ENCODE data around the gene SPATA13.
A peak's percentile ranks its signal among the peaks of the same experiment; 100 is the strongest.
"Not testable (repeated sequence)": the region's sequence is repeated elsewhere in the genome, so short reads cannot be mapped to it uniquely, and the experiment has no call there.

SPATA13 gene

DNA sequence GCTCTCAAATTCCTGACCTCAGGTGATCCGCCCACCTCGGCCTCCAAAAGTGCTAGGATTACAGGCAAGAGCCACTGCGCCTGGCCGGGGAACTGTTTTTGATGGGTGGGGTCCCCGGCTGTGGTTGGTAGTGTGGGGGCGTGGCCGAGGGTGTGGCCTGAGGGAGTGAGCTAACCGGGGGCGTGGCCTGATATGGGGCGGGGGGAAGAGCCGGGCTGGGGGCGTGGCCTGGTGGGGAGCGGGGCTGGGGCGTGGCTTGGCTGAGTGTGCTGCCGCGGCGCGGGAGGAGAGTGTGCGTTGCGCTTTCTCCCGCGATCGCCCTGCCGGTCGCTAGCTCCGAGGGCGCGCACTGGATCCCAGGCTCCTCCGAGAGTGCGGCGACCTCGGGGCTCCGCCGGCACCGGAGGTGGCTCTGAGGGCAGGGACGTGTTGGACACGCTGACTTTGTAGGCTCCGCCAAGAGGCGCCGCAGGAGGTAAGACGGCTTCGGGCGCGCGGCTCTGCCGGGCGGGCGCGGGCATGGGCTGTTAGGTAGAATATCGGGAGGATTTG, at the start of gene SPATA13:
Gene SPATA13, plus strand, starts transcription at position 263 of the 552 bp plus-strand sequence. CDS start 62,210 bp downstream, outside the sequence.
- DNase-seq (ENCODE audit: low read depth in 2 of 2) = peak; percentile 90 to 92

DNA sequence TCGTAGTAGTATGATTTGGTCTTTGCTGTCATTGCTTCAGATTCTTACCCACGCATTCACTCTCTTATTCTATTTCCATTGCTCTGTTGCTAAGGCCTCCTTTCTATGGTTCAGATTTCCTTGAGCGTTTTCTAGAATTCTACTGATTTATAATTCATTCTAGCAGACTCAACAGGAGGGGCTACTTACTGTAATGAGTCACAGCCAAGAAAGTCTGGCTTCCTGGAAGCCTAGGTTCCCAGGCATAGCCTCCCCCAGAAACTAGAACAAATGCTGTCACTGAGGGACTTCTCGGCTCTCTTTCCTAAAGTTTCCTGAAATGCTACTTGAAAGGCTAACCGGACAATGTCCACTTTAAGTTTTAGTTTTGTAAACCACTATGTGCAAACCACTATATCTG, 47.7 kb upstream of the SPATA13 start:
- DNase-seq (ENCODE audit: low read depth in 2 of 2) = no peak

- DNase-seq (ENCODE audit: low read depth in 2 of 2) = no peak
Observed at GRCh38 chr13:24115671-24116070, 44.8 kb upstream of the SPATA13 start.

DNA sequence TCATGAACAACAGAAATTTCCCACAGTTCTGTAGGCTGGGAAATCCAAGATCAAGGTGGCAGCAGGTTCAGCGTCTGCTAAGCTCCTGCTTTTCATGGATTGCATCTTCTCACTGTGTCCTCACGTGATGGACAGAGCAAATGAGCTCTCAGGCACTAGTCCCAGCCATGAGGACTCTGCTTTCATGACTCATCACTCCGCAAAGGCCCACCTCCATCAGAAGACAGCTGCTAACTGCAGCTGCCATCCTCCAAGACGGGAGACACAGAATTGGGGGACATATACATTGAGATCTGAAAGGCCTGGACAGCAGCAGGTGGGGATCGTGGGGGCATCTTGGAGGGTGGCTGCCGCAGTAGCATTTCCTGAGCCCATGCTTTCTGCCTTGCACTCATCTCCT, 44.4 kb upstream of the SPATA13 start:
- no peak for DNase-seq (ENCODE audit: low read depth in 2 of 2)

DNA sequence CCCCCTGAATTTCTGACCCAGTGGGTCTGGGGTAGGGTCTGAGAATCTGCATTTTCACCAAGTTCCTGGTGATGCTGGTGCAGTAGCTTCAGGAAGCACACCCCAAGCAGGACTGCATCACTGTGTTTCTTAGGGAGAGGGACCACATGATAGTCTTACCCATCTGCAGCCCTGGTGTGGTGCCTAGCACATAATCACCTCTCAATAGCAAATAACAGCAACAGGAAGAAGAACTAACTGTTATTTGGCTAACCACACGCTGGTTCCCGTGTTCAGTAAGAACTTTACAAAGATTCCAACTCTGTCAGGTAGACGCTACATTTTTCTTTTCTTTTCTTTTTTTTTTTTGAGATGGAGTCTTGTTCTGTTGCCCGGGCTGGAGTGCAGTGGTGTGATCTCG, 41.9 kb upstream of the SPATA13 start:
- no peak for DNase-seq (ENCODE audit: low read depth in 2 of 2)

GRCh38 chr13:24119626-24120508, 40.7 kb upstream of the SPATA13 start:
- DNase-seq (ENCODE audit: low read depth in 2 of 2) = no peak

GRCh38 chr13:24122045-24122444, 38.5 kb upstream of the SPATA13 start:
- DNase-seq (ENCODE audit: low read depth in 2 of 2) = not testable (repeated sequence)

GRCh38 chr13:24122569-24122968, 38.0 kb upstream of the SPATA13 start:
- DNase-seq (ENCODE audit: low read depth in 2 of 2) = no peak

DNA sequence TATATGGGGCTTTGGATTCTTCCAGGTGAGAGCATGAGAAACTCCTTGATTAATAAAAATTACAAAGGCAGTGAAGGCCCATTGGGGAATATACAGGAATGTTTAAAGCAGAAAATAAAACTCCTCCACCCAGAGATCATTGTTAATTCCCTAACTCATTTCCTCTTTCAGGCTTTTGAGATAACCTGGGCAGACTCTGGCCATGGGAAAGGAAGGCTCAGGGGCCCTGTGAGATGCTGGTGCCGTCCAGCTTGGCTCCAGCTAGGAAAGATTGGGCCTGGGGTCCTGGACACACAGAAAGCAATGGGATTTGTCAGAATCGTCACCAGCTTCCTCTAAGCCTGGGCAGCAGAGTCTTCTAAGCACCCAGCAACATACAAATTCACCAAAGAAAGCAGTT, 36.8 kb upstream of the SPATA13 start:
- DNase-seq (ENCODE audit: low read depth in 2 of 2) = no peak

- peak in 1 of 2 donors; percentile 2 for DNase-seq (ENCODE audit: low read depth in 2 of 2)
Observed at GRCh38 chr13:24124789-24125476, 35.6 kb upstream of the SPATA13 start.

DNA sequence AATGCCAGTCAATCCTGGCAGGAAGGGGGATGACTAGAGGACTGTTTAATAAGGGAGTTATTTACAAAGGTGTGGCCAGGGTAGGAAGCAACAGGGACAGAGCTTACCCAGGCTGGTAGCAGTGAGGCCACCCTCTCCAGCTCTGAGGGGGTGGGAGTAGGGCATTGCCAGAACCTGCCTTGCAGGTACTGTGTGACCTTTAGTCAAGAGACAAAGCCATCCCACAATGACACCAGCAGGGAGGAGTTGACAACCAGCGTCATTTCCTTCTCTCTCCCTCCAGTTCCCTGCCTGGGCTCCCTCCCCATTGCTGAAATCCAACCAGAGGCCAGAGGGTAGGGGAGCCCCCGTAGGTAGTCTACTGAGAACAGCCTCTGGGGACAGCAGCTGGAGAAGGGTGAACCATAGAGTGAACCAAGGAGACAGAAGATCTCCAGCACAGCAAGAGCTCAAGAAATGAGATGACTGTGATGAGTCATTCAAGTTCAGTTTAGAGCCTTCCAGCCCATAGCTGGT, 33.3 kb upstream of the SPATA13 start:
- DNase-seq (ENCODE audit: low read depth in 2 of 2) = peak; percentile 2 to 10

DNA sequence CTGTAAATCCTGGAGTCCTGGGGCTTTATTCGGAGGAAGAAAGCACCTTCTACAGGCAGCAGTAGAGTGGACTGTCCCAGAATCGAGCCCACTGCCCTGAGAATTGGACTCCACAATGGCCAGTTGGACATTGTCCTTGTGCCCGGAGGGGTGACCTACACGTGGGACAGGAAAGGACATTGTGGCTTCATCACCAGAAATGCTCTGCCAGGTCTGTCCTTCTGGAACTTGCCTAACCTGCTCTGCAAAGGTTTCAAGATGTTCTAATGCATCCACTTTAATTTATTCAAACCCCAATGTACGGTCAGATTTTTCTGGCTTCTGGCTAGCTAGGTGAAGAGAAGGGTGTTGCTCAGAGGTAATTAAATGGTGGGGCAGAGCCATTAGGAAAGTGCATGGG, 32.4 kb upstream of the SPATA13 start:
- DNase-seq (ENCODE audit: low read depth in 2 of 2) = no peak

DNA sequence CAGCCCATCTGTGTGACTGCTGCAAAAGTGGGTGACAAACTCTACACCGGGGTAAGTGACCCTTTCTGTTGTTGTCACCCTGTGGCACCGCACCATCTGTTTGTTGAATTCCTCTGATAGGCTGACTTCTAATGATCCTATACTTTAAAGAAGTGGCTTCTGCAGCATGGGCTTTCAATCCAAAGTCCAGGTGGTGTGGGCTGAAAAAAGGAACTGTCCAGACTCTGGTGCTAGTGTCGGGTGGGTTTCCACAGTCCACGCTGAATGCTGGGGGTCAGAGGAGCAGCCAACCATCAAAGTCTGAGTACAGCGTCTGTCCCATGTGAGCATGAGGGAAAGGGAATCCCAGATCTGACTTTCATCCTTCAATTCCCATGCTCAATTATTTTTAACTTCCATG, 31.6 kb upstream of the SPATA13 start:
- no peak for DNase-seq (ENCODE audit: low read depth in 2 of 2)

- DNase-seq (ENCODE audit: low read depth in 2 of 2) = no peak
Observed at GRCh38 chr13:24129914-24130774, 30.4 kb upstream of the SPATA13 start.

- DNase-seq (ENCODE audit: low read depth in 2 of 2) = no peak
Observed at GRCh38 chr13:24131749-24132148, 28.8 kb upstream of the SPATA13 start.

GRCh38 chr13:24133021-24133795, 27.3 kb upstream of the SPATA13 start:
- DNase-seq (ENCODE audit: low read depth in 2 of 2) = no peak

- no peak for DNase-seq (ENCODE audit: low read depth in 2 of 2)
Observed at GRCh38 chr13:24134231-24134630, 26.3 kb upstream of the SPATA13 start.

DNA sequence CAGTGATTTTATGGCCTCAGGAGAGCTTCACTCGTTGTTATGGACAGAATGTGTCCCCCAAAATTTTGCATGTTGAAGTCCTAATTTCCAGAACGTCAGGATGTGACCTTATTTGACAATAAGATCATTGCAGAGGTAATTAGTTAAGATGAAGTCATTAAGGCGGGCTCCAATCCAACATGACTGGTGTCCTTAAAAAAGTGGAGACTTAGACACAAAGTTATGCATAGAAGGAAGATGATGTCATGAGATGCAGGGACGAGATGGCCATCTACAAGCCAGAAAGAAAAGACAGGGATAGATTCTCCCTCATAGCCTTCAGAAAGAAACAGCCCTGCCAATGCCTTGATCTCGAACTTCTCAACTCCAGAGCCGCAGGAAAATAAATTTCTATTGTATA, 25.8 kb upstream of the SPATA13 start:
- no peak for DNase-seq (ENCODE audit: low read depth in 2 of 2)

- DNase-seq (ENCODE audit: low read depth in 2 of 2) = no peak
Observed at GRCh38 chr13:24135674-24136300, 24.7 kb upstream of the SPATA13 start.

- no peak for DNase-seq (ENCODE audit: low read depth in 2 of 2)
Observed at GRCh38 chr13:24138911-24139310, 21.6 kb upstream of the SPATA13 start.
